Transverse colon (tissue), 4 donors: ENCODE data around the gene VGF. TPM values are rescaled to one million over a fixed set of nuclear protein-coding genes. Genes with fewer than 3 reads are reported as not detected.

Experiments
- DNase-seq: peaks from one replicate; pipeline ENCODE4 v3.0.0-alpha.2; 2019
- H3K27ac ChIP-seq, 4 donors: fragments of 200-600 bp; sonication (generic); 2 replicates each; pipeline ENCODE4 v1.5.1; 2016 to 2018; ENCODE audit warnings: inconsistent platforms in 4 of 4
- H3K27me3 ChIP-seq: fragments of 200-600 bp; sonication (generic); 2 replicates; pipeline ENCODE4 v1.5.1; 2017; ENCODE audit warnings: inconsistent platforms
- H3K36me3 ChIP-seq, 4 donors: fragments of 200-600 bp; sonication (generic); 2 replicates each; pipeline ENCODE4 v1.5.1; 2017 to 2019; ENCODE audit warnings: inconsistent platforms in 4 of 4
- H3K4me1 ChIP-seq, 4 donors: fragments of 200-600 bp; sonication (generic); 2 replicates each; pipeline ENCODE4 v1.5.1; 2017 to 2020; ENCODE audit warnings: inconsistent platforms in 4 of 4
- H3K4me3 ChIP-seq, 4 donors: fragments of 200-600 bp; sonication (generic); 1 replicate in 1 of 4; 2 replicates in 3 of 4; pipeline versions ENCODE4 v1.5.1 to v1.6.1; 2017 to 2019; ENCODE audit warnings: inconsistent platforms in 4 of 4
- H3K9me3 ChIP-seq, 2 donors: fragments of 200-600 bp; sonication (generic); 2 replicates each; pipeline ENCODE4 v1.5.1; 2017 to 2019; ENCODE audit warnings: inconsistent platforms in 2 of 2
- CTCF ChIP-seq, 5 experiments: fragments of 200-600 bp in 3 of 5; fragments of 450-650 bp in 2 of 5; sonication (generic) in 3 of 5; IDR thresholded peaks; 1 replicate in 2 of 5; 2 replicates in 3 of 5; pipeline ENCODE4 v1.5.1; 2016 to 2017; ENCODE audit warnings: antibody characterized with exemption in 5 of 5, inconsistent platforms in 3 of 5, mild to moderate bottlenecking in 2 of 5, moderate library complexity in 1 of 5
- EP300 ChIP-seq: sonication (generic); formaldehyde crosslinking; IDR thresholded peaks from one replicate; pipeline ENCODE4 v1.6.1; 2017; ENCODE audit warnings: antibody characterized with exemption, low read depth
- POLR2A ChIP-seq: fragments of 450-650 bp; IDR thresholded peaks from one replicate; pipeline ENCODE4 v1.6.1; 2016; ENCODE audit warnings: antibody characterized with exemption, mild to moderate bottlenecking, moderate library complexity
- POLR2AphosphoS5 ChIP-seq, 3 donors: sonication (generic); formaldehyde crosslinking; IDR thresholded peaks; one replicate each; pipeline ENCODE4 v1.6.1; 2016; ENCODE audit warnings: antibody characterized with exemption in 3 of 3
- WGBS, 2 donors: methylation state at CpG; one replicate each; pipeline ENCODE4 v1.1.5; 2018; ENCODE audit warnings: low coverage in 1 of 2; 5-methylcytosine and 5-hydroxymethylcytosine counted together
- in situ Hi-C, 4 donors: fragments of 200-750 bp; cut with MboI; loops; one replicate each; pipeline versions ENCODE4 v1.15.0 to v1.15.1; 2017; ENCODE audit warnings: low sequenced_read_pairs in 3 of 4, low pct_ligation_motif_present in 1 of 4, low pct_unique_long_range_greater_than_20kb in 1 of 4
- intact Hi-C: fragments of 100-400 bp; cut with DNase I; formaldehyde crosslinking; loops from one replicate; pipeline ENCODE4 v1.15.1; 2023; ENCODE audit warnings: low total_unique reads
- total RNA-seq, 4 donors: library from RNA; depleted of rRNA; stranded (reverse); fragments of >200 nt; gene quantifications; one replicate each; pipeline ENCODE4 v1.1.0, GENCODE V29; 2016

VGF gene
- total RNA-seq, 4 donors from 2014 or later: 0.95 TPM; not detected in 3

- no peak for TF ChIP-seq EP300
- in situ Hi-C loops: no loop called here
- no peak overlapping the region for H3K27ac ChIP-seq
- no peak overlapping the region for H3K4me3 ChIP-seq
- intact Hi-C loops: no loop called here
- WGBS, 2 donors: 70 to 88% methylated on average over 3 to 17 of the region's 17 CpGs
- H3K27me3 ChIP-seq: peaks cover 57% of the 10 kb centered on the region
- DNase-seq: no peak
- H3K4me1 ChIP-seq: peaks cover 27 to 44% (median 34%) of the 10 kb centered on the region in 4 donors
- peaks cover 0 to 8% (median 3%) of the 10 kb centered on the region in 4 donors for H3K36me3 ChIP-seq
- no peaks in the 10 kb centered on the region for H3K9me3 ChIP-seq
These were observed 3.5 kb downstream of the VGF start for GRCh38 chr7:101161692-101162471.

- Histone ChIP-seq H3K27ac (no peak overlapping the region), H3K36me3 (peaks cover 0 to 8% (median 3%) of the 10 kb centered on the region in 4 donors), H3K27me3 (peaks cover 47% of the 10 kb centered on the region), H3K4me1 (peaks cover 24 to 43% (median 33%) of the 10 kb centered on the region in 4 donors), H3K9me3 (no peaks in the 10 kb centered on the region), H3K4me3 (no peak overlapping the region)
- in situ Hi-C loops: no loop called here
- TF ChIP-seq POLR2A (no peak), POLR2AphosphoS5 (IDR thresholded peaks at IDR 0.05) (no peak), EP300 (no peak), CTCF (IDR thresholded peaks at IDR 0.05) (no peak)
- intact Hi-C loops: no loop called here
- DNase-seq: no peak
These were observed 4.5 kb downstream of the VGF start for GRCh38 chr7:101160910-101161309.

- in situ Hi-C loops: no loop called here
- no peak for DNase-seq
- intact Hi-C loops: no loop called here
- Histone ChIP-seq H3K27me3 (peaks cover 40% of the 10 kb centered on the region), H3K4me3 (no peak overlapping the region), H3K27ac (no peak overlapping the region), H3K9me3 (no peaks in the 10 kb centered on the region), H3K4me1 (peaks cover 22 to 41% (median 32%) of the 10 kb centered on the region in 4 donors), H3K36me3 (peaks cover 0 to 8% (median 3%) of the 10 kb centered on the region in 4 donors)
- TF ChIP-seq CTCF (IDR thresholded peaks at IDR 0.05): no peak
- TF ChIP-seq POLR2AphosphoS5 (IDR thresholded peaks at IDR 0.05): no peak
- TF ChIP-seq POLR2A: no peak
- no peak for TF ChIP-seq EP300
- whole genome bisulfite sequencing, 2 donors: 78 to 92% methylated on average over 5 to 31 of the region's 31 CpGs
These were observed 5.4 kb downstream of the VGF start for GRCh38 chr7:101159696-101160674.

GRCh38 chr7:101156866-101157589 lies 8.3 kb downstream of the VGF start:
- WGBS, 2 donors: 51 to 66% methylated on average over 6 to 14 of the region's 14 CpGs
- intact Hi-C loops (no loop called here), in situ Hi-C loops (no loop called here)
- TF ChIP-seq CTCF (IDR thresholded peaks at IDR 0.05) (no peak), POLR2A (no peak), EP300 (no peak), POLR2AphosphoS5 (IDR thresholded peaks at IDR 0.05) (peak in 1 of 3 donors; percentile 2)
- Histone ChIP-seq H3K36me3 (peaks cover 0 to 8% (median 3%) of the 10 kb centered on the region in 4 donors), H3K27me3 (peaks cover 10% of the 10 kb centered on the region), H3K4me3 (no peak overlapping the region), H3K27ac (peak overlapping the region in 2 of 4 donors; percentile 34), H3K9me3 (no peaks in the 10 kb centered on the region), H3K4me1 (peaks cover 5 to 16% (median 11%) of the 10 kb centered on the region in 4 donors)
- DNase-seq: peak; percentile 80
